Epithelial cell of prostate (primary cell): Measurements from ENCODE around the gene SRM.
"Not testable (repeated sequence)": the region's sequence is repeated elsewhere in the genome, so short reads cannot be mapped to it uniquely, and the experiment has no call there.

Source experiments
- DNase-seq: peaks from one replicate; pipeline ENCODE4 v3.0.0-alpha.2; 2011; ENCODE audit warnings: low read depth, low spot score
- H3K27ac ChIP-seq: fragments of 450-650 bp; 2 replicates; pipeline ENCODE4 v1.5.1; 2017; ENCODE audit warnings: mild to moderate bottlenecking

SRM gene

DNA sequence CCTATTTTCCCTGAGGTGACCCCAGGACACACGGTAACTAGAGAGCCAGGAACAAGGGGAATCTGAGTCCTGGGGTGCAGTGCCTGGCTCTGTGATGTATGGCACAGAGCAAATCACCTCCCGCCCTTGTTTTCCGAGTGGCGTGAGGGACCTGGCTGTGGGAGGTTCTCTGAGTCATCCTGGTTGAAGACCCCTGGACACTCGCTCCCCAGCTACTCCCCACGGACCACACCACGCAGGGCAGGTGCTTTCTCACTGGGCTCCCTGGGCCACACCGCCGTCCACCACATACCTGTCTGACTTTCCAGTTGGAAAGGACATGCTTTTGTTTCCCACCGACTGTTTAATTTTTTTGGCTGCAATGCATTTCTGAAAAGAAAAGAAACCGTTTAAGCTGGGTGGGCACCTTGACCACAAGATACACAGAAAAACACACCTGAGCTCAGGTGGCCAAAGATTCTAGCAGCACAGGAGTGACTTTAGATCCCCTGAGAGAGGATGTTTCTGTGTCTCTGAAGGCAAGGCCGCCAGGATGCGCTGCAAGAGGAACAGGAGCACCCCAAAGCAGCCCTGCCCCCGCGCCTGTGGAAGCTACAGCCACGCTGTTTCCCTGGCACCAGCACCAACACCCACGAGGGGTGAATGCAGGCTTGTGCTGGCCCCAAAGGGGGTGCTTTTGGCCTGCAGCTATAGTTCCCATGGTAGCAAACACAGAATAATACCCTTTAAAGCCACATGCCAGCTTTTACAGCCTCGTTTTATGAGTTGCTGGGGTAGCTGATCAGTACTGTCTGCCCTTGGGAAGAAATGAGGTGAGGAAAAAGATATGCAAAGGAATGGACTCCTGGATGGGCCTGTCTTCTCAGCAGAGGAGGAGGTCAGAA is 8.1 kb upstream of the SRM start:
- no peak for DNase-seq
- H3K27ac ChIP-seq = no peak overlapping the region

DNA sequence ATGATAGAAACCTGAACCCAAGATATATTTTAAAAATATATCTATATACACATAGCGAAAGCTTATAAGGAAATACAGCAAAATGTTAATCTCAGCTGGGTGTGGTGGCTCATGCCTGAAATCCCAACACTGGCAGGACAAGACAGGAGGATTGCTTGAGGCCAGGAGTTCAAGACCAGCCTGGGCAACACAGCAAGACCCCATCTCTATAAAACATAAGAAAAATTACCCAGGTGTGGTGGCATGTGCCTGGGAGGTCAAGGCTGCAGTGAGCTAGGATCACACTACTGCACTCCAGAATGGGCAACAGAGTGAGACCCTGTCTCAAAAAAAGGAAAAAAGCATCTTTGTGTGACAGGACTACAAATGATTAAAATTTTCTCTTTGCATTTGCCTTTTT is 6.0 kb upstream of the SRM start:
- H3K27ac ChIP-seq = no peak overlapping the region
- DNase-seq = no peak

DNA sequence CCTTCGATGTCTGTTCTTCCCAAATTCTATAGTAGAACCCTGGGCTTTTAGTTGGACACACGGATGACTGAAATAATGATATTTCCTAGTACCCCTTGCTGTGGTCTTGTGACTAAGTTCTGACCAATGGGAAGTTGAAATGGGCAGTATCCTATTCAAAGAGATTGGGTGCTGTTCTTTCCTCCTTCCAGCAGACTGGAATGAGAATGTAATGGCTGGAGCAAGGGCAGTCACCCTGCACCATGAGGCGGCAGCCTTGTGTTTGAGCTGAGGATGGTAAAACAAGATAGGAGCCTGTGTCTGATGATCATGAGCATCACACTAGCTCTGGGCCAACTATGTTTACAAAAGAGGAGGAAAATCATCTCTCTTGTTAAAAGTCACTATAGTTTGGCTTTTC is 5.1 kb upstream of the SRM start:
- no peak overlapping the region for H3K27ac ChIP-seq
- DNase-seq = no peak

DNA sequence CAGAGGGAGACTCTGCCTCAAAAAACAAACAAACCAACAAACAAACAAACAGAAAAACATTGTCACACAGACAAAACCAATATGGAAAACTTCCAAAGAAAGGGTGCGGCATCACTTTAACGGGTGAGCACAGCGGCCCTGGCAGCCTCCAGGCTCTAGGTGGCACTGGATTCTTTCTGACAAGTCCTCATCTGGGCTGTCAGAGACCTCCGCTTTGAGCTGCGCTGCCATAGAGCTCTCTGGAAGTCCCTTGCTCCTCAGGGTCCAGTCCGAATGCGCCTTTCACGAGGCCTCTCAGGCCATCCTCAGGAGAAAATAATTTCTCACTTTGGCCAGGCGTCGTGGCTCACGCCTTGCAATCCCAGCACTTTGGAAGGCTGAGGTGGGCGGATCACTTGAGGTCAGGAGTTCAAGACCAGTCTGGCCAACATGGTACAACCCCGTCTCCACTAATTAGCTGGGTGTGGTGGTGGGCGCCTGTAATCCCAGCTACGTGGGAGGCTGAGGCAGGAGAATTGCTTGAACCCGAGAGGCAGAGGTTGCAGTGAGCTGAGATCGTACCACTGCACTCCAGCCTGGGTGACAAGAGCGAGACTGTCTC is 4.2 kb upstream of the SRM start:
- DNase-seq = not testable (repeated sequence)

DNA sequence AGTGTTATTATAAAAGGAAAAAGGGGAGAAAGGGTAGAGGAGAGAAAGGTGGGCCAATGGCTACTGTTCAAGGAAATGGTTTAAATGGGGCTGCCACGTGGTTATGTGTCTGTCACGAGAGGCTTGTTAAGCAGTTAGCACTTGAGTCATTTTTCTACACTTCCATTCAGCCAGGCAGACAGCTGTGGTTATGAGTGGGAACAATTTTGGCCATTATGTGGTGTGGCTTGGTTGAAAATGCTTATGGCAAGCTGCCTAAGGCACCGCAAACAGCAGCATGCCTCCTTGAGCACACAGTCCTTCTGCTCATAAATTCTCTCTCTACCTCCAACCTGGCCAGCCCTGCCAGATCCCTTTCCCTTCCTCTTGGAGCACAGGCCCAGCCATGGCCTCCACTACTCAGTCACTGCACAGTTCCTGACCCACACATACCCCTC is 3.2 kb upstream of the SRM start:
- no peak overlapping the region for H3K27ac ChIP-seq
- no peak for DNase-seq

More for the DNA sequence above, 4.2 kb upstream of the SRM start:
- not testable (repeated sequence) for H3K27ac ChIP-seq

DNA sequence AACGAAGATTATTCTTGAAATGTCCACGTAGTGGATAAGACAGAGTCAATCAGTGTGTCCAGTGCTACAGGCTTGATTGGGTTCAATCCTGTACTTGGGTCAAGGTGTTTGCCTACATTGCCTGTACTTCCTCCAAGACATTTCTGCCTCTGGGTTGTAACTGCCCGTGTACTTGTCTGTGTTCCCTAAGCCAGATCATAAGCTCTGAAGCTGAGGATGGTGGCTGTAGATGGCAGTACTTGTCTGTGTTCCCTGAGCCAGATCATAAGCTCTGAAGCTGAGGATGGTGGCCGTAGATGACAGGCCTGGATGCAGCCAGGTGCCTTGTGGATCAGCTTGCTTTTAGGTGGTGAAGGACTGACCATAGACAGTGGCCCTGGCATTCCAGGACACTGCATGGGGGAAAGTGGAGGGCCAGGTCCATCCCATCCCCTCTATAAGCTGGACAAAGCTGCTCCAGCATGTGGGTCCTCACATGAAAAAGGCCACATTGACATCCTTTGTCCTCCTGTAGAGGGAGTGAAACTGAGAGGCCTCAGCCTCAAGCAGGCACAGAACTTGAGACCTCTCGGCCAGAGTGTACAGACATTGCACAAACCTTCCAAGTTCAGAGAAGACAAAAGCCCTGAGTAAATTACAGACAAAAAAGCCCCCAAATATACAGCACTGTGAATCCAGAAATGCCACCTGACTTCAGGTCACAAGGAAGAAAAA is 2.0 kb upstream of the SRM start:
- no peak overlapping the region for H3K27ac ChIP-seq
- DNase-seq = no peak

DNA sequence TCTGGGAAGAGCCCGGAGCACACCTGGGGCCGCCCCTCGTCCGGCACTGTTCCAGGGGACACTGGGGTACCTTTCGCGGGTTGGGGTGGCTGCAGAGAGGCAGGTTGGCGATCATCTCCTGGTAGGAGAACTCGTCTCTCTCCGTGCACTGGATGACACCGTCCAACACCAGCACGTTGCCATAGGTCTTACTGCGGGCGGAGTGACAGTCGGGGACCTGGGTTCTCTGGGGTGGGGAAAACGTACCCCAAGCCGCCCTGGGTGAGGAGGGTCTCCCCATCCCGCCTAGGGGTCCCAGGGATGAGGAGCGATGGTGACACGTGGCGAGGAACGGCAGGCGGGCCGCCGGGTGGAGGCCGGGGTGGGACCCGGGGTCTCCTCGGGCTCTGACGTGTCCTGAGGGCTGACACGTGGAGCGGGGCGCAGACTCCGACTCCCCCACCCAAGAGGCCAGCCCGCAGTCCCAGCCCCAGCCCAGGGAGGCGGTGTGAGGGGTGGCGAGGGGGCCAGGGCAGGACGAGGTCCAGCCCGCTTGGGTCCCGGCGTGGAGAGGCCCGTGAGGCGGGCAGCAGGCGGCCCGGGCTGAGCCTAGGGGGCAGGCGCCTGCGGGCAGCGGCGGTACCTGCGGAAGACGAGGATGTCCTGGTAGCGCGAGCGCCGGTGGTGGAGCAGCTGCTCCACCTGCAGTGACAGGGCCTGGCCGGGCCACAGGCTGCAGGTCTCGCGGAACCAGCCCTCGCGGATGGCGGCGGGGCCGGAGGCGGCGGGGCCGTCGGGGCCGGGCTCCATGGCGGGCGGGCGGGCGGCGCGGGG is 457 bp downstream of the SRM start:
- H3K27ac ChIP-seq = no peak overlapping the region
- DNase-seq = no peak

DNA sequence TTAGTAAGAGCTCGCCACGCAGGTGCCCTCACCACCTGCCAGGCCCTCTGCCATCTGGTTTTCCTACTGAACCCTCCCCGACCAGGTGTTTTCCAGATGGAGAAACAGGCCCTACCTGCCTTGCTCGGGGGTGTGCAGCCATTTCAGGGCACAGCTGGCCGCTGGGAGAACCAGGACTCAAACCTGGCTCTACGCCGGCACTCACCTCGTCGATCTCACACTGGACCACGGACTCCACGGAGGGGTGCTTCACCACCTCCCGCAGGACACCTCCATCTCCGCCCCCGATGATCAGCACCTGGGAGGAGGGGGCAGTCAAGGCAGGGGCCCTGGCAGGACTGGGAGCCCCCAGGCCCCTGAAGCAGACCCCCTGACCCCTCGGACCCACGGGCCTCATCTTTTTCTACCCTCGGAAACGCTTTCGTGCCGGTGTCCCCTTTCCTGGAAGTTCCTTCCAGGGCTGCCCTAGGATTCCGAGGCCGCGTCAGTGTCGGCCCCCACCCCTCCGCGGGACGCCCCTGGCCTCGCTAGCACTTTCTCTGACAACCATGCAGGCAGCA is 1.1 kb downstream of the SRM start:
- DNase-seq = no peak
- H3K27ac ChIP-seq = no peak overlapping the region

DNA sequence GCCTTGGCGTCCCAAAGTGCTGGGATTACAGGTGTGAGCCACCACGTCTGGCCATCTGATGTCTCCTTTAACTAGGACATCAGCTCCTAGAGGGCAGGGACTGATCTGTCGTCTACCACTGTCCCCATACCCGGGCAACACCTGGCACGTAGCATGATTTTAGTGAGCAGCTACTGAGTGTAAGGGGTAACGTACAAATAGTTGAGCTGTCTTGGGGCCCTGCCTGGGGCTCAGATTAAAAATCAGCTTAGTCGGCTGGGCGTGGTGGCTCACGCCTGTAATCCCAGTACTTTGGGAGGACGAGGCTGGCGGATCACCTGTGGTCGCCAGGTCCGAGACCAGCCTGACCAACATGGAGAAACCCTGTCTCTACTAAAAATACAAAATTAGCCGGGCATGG is 1.8 kb downstream of the SRM start:
- DNase-seq = no peak
- no peak overlapping the region for H3K27ac ChIP-seq

DNA sequence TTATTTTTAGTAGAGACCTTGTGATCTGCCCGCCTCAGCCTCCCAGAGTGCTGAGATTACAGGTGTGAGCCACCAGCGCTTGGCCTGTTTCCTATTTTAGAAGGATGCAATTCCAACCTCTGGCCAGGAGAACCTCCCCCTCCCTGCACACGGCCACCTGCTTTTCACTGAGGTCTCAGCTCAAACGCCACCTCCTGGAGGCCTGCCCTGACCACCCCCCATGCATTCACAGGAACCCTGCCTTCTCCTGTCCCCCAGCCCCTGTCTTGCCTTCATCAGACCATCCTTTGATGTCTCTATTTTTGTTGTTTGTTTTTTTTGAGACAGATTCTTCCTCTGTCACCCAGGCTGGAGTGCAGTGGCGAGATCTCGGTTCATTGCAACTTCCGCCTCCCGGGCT is 2.3 kb downstream of the SRM start:
- no peak overlapping the region for H3K27ac ChIP-seq
- DNase-seq = no peak

DNA sequence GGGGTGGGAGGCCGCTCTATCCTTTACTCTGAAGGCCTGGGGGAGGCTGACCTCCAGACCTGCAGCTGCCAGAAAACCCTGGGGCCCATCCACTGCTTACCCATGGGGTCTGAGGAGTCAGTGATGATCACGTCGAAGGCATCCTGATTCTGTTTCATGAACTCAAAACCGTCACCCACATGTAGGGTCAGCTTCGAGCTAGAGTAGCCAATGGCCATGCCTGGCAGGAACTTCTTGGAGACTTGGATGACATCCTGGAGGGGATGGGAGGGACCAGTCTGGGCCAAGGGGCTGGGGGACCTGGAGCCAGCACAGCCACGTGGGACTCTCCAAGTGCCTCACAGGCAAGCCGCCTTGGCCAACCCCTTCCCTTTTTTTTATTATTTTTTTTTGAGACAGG is 3.3 kb downstream of the SRM start:
- DNase-seq = no peak
- no peak overlapping the region for H3K27ac ChIP-seq

DNA sequence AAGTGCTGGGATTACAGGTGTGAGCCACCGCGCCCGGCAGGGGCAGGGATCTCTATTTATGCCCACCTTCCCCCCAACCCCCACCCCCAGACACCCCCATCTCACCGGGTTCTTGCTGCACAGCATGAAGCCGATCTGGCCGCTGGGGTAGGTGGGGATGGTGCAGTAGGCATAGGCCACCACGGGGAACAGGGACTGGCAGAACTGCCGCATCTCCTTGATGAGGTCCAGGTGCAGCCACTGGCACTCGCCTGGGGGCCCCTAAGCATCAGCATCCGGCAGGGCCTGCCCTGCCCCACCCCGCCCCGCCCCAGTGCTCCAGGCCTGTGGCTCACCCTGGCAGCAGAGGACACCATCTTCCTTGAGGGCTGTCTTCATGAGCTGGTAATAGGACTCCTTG is 4.1 kb downstream of the SRM start:
- DNase-seq = no peak
- H3K27ac ChIP-seq = no peak overlapping the region

DNA sequence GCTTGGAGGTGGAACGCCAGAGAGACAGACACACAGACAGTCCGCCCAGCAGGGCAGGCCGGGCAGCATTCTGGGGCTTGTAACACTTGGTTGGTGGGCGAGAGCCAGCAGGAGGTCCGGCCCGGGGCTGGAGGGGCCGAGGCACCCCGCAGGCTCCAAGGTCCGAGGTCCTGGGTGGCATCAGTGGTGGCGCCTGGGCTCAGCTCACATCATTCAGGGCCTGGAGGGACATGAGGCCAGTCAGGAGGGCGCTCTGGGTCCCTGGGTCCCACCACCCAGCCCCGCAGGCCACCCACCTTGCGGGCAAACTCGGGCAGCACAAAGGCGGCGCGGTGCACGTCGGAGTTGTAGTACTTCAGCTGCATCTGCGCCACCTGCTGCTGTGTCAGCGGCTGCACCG is 5.2 kb downstream of the SRM start:
- DNase-seq = no peak
- no peak overlapping the region for H3K27ac ChIP-seq

DNA sequence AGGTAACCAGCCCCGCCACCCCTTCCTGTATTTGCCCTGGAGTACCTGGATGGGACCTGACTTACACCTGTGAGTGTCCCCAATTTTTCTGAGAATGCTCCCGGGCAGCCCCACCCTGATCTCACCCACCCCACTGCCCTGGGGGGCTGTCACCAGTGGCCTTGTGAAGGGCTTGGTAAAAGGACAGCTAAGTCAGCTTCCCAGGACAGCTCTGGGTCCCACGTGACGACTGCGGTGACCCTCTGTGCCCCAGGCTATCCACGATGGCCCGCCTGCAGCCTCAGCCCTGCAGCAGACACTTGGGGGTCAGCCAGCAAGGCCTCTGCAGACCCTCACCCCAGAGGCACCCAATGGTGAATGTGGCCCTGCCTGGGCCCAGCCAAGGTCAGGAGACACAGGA is 5.6 kb downstream of the SRM start:
- H3K27ac ChIP-seq = no peak overlapping the region
- DNase-seq = no peak

DNA sequence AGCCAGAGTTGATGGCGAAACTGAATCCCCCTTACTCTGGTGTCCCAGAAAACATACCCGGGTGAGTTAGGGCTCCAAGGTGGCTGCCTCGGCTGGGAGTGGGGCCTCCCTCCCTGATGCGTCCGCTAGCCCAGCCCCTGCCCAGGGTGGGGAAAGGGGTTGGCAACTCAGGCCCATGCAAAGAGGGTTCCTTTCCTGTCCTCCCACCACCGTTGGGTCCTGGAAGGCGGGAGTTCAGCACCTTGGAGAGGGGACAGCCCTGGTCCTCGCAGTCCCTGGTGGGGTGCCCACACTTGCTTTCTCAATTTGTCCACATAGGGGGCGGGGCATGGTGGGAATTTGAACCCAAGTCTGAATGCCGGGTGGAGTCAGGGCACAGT is 6.1 kb downstream of the SRM start:
- H3K27ac ChIP-seq = no peak overlapping the region
- no peak for DNase-seq

DNA sequence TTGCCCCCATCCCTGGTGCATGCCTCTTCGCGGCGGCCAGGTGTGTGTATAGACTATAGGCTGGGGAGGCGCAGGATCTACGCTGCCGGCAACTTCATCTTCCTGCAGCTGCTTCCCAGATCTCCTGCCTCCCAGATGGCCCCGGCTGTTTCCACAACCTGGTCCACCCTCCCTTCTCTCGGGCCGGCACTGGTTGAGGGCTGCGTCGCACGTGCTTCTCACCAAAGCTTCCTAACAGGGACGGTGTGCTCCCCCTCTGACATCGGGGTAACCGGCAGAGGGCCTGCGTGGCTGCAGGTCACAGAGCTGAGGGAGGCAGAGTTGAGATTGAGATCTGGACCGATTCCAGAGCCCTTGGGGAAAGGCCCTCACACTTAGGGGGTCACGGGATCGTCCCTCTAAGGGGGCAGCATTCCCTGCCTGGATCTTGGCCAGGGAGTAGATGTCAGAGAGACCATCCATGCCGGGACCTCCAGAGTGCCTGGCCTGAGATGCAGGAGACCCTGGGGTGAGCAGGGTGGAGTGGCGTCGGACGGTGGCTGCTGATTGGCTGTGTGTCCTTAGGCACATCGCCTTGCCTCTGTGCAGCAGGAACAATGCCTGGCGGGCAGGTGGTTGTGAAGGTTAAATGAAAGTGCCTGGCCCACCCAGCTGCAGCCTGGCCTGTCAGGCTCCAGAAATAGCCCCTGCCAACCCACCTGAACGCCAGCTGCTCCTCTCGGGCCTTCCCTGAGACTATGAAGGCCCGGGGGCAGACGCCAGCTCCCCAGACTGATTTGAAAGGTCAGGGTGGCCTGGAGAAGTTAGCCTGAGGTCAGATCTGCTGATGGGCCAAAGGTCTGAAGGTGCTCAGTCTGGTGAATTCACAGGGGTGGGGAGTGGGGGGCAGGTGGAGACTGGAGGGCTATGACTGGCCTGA is 6.7 kb downstream of the SRM start:
- DNase-seq = no peak
- no peak overlapping the region for H3K27ac ChIP-seq

DNA sequence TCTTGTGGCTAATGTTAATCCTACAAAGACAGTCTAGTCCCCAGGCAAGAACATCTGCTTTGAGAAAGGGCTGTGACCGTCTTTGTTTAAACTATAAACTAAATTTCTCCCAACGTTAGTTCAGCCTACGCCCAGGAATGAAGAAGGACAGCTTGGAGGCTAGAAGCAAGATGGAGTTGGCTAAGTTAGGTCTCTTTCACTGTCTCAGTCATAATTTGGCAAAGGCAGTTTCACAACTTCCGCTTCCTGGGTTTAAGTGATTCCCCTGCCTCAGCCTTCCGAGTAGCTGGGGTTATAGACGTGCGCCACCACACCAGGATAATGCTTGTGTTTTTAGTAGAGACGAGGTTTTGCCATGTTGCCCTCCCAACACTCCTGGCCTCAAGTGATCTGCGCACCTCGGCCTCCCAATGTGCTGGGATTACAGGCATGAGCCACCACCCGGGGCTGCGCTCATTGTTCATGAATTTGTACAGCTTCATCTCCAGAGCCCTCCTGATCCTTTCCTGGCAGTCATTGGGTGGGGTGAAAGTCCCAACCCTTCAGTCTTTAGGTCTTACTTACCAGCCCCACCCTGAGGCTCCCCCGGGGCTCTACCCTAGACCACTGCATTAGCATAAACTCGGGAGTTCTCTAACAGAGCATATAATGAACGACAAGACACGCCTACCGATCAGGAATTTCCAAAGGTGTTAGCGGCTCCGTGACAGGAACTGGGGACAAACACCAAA is 7.9 kb downstream of the SRM start:
- no peak overlapping the region for H3K27ac ChIP-seq
- DNase-seq = no peak

DNA sequence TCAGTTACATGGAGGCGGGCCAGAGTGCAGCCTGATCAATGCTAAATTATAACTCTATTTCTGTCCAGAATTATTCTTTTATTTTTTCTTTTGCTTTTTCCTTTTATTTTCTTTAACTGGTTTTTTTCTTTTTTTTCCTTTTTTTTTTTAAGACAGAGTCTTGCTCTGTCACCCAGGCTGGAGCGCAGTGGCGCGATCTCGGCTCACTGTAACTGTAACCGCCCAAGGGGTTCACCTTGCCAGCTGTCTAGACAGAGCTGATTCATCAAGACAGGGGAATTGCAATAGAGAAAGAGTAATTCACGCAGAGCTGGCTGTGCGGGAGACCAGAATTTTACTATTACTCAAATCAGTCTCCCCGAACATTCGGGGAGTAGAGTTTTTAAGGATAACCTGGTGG is 8.7 kb downstream of the SRM start:
- DNase-seq, H3K27ac ChIP-seq: not testable (repeated sequence)
